Keratinocyte (primary cell): ENCODE data around the gene GPX8. TPM values are rescaled to one million over a fixed set of nuclear protein-coding genes. Genes with fewer than 3 reads are reported as not detected.

Source experiments
- DNase-seq: peaks from one replicate; pipeline ENCODE4 v3.0.0-alpha.2; 2011; ENCODE audit warnings: low read depth, missing footprints, low spot score
- FAIRE-seq: peaks from 2 replicates; lab custom pipeline; 2011; peaks lifted over from hg19 to GRCh38; lab: Jason Lieb, UNC
- H2AFZ ChIP-seq: 2 replicates; pipeline ENCODE4 v1.6.0; 2012; ENCODE audit warnings: low read length, control low read depth, inconsistent platforms; ENCODE audit not compliant: control insufficient read depth
- H3K27ac ChIP-seq: 2 replicates; pipeline ENCODE4 v1.5.1; 2011; ENCODE audit warnings: low read length; ENCODE audit not compliant: control insufficient read depth, insufficient read depth
- H3K27me3 ChIP-seq: 3 replicates; pipeline ENCODE4 v1.6.0; 2011; ENCODE audit warnings: low read length; ENCODE audit not compliant: control insufficient read depth, insufficient read depth; ENCODE audit errors: extremely low read depth
- H3K36me3 ChIP-seq, 2 experiments: 2 replicates in 1 of 2; 3 replicates in 1 of 2; pipeline ENCODE4 v1.5.1; 2011; ENCODE audit warnings: low read length in 2 of 2, mild to moderate bottlenecking in 1 of 2; ENCODE audit not compliant: control insufficient read depth in 2 of 2, insufficient read depth in 2 of 2; ENCODE audit errors: extremely low read depth in 1 of 2
- H3K4me1 ChIP-seq: 3 replicates; pipeline ENCODE4 v1.5.1; 2011; ENCODE audit warnings: low read length; ENCODE audit not compliant: control insufficient read depth, insufficient read depth; ENCODE audit errors: extremely low read depth
- H3K4me2 ChIP-seq: 3 replicates; pipeline ENCODE4 v1.6.0; 2011; ENCODE audit warnings: low read depth, low read length; ENCODE audit not compliant: control insufficient read depth, insufficient read depth; ENCODE audit errors: extremely low read depth
- H3K4me3 ChIP-seq, 3 experiments: fragments of 200-600 bp in 1 of 3; sonication (generic) in 1 of 3; 2 replicates in 2 of 3; 3 replicates in 1 of 3; pipeline ENCODE4 v1.5.1; 2011 to 2016; ENCODE audit warnings: low read length in 3 of 3, mild to moderate bottlenecking in 3 of 3, control low read depth in 2 of 3, inconsistent platforms in 1 of 3, low read depth in 1 of 3, mixed read lengths in 1 of 3, mixed run types in 1 of 3, moderate library complexity in 1 of 3; ENCODE audit not compliant: control insufficient read depth in 2 of 3, insufficient read depth in 2 of 3; ENCODE audit errors: extremely low read depth in 1 of 3
- H3K79me2 ChIP-seq: 2 replicates; pipeline ENCODE4 v1.6.0; 2012; ENCODE audit warnings: low read length; ENCODE audit not compliant: control insufficient read depth, insufficient read depth
- H3K9ac ChIP-seq: 3 replicates; pipeline ENCODE4 v1.6.0; 2011; ENCODE audit warnings: low read length; ENCODE audit not compliant: control insufficient read depth, insufficient read depth; ENCODE audit errors: extremely low read depth
- H3K9me1 ChIP-seq: 3 replicates; pipeline ENCODE4 v1.6.0; 2011; ENCODE audit warnings: low read length; ENCODE audit not compliant: control insufficient read depth, insufficient read depth; ENCODE audit errors: extremely low read depth
- H3K9me3 ChIP-seq: 2 replicates; pipeline ENCODE4 v1.5.1; 2012; ENCODE audit warnings: low read depth, low read length; ENCODE audit not compliant: control insufficient read depth
- H4K20me1 ChIP-seq: 3 replicates; pipeline ENCODE4 v1.6.0; 2011; ENCODE audit warnings: low read length; ENCODE audit not compliant: control insufficient read depth, insufficient read depth; ENCODE audit errors: extremely low read depth
- EZH2 ChIP-seq: IDR thresholded peaks from one replicate; pipeline ENCODE4 v1.6.1; 2012; ENCODE audit warnings: inconsistent platforms, mild to moderate bottlenecking, low read length, moderate library complexity
- dilution Hi-C: fragments of 300-500 bp; cut with MboI; formaldehyde crosslinking; loops from one replicate; pipeline ENCODE4 v1.7.0; 2020; ENCODE audit warnings: low sequenced_read_pairs; ENCODE audit not compliant: extremely low pct_ligation_motif_present
- polyA plus RNA-seq, 5 experiments: library from polyadenylated mRNA; depleted of rRNA in 3 of 5; stranded (reverse) in 3 of 5; stranded (forward) in 1 of 5; unstranded in 1 of 5; fragments of >200 nt; gene quantifications; 1 replicate in 1 of 5; 2 replicates in 3 of 5; 3 replicates in 1 of 5; pipeline versions ENCODE4 v1.2.1 to v1.2.3, GENCODE V29; 2011 to 2012; ENCODE audit warnings: missing spikeins in 2 of 5, low read depth in 1 of 5, low replicate concordance in 1 of 5
- TF ChIP-seq, protein P1 (sequence below), 3 experiments: IDR thresholded peaks in 1 of 3; conservative IDR thresholded peaks in 1 of 3; optimal IDR thresholded peaks in 1 of 3; 2 replicates in 2 of 3; 3 replicates in 1 of 3; pipeline versions ENCODE3 to v1.5.1; 2011; ENCODE audit warnings: low read length in 3 of 3, mild to moderate bottlenecking in 3 of 3, moderate library complexity in 2 of 3, control low read depth in 1 of 3, inconsistent platforms in 1 of 3; ENCODE audit not compliant: insufficient read depth in 2 of 3; ENCODE audit errors: extremely low read depth in 1 of 3

GPX8 gene
- polyA plus RNA-seq, 1 donor (not counting 4 experiments of a cell fraction or from before 2014, with no cell fraction given), result 40.1 TPM

- dilution Hi-C loops, result no loop called here
- Histone ChIP-seq H3K9ac (no peak overlapping the region), H4K20me1 (no peaks in the 10 kb centered on the region), H3K9me3 (no peaks in the 10 kb centered on the region), H3K27me3 (no peaks in the 10 kb centered on the region), H3K4me2 (no peak overlapping the region), H3K27ac (no peak overlapping the region), H3K36me3 (peaks cover 0 to 4% of the 10 kb centered on the region in 2 experiments), H3K9me1 (no peaks in the 10 kb centered on the region), H3K4me1 (peaks cover 5% of the 10 kb centered on the region), H2AFZ (no peak overlapping the region), H3K4me3 (no peak overlapping the region), H3K79me2 (peaks cover 8% of the 10 kb centered on the region)
- no peak for DNase-seq
- TF ChIP-seq, protein P1, sequence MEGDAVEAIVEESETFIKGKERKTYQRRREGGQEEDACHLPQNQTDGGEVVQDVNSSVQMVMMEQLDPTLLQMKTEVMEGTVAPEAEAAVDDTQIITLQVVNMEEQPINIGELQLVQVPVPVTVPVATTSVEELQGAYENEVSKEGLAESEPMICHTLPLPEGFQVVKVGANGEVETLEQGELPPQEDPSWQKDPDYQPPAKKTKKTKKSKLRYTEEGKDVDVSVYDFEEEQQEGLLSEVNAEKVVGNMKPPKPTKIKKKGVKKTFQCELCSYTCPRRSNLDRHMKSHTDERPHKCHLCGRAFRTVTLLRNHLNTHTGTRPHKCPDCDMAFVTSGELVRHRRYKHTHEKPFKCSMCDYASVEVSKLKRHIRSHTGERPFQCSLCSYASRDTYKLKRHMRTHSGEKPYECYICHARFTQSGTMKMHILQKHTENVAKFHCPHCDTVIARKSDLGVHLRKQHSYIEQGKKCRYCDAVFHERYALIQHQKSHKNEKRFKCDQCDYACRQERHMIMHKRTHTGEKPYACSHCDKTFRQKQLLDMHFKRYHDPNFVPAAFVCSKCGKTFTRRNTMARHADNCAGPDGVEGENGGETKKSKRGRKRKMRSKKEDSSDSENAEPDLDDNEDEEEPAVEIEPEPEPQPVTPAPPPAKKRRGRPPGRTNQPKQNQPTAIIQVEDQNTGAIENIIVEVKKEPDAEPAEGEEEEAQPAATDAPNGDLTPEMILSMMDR (optimal IDR thresholded peaks at IDR 0.05 in 1 of 3, IDR thresholded peaks at IDR 0.05 in 1 of 3, conservative IDR thresholded peaks at IDR 0.05 in 1 of 3; ENCODE audit: extremely low read depth in 1 of 3, insufficient read depth in 2 of 3, low read length in 3 of 3), result no peak
- TF ChIP-seq EZH2, result no peak
- FAIRE-seq, result no peak
Measured at GRCh38 chr5:55162666-55163065, 2.7 kb downstream of the GPX8 start.

- no peak overlapping the region for H2AFZ ChIP-seq
- H3K36me3 ChIP-seq, result no peaks in the 10 kb centered on the region
- peaks cover 20% of the 10 kb centered on the region for H3K27me3 ChIP-seq
- no peak overlapping the region for H3K9ac ChIP-seq
- H3K9me3 ChIP-seq, result no peaks in the 10 kb centered on the region
- no peak overlapping the region for H3K27ac ChIP-seq
- TF ChIP-seq, protein P1 (optimal IDR thresholded peaks at IDR 0.05 in 1 of 3, IDR thresholded peaks at IDR 0.05 in 1 of 3, conservative IDR thresholded peaks at IDR 0.05 in 1 of 3; ENCODE audit: extremely low read depth in 1 of 3, insufficient read depth in 2 of 3, low read length in 3 of 3), result no peak
- no peak for TF ChIP-seq EZH2
- DNase-seq, result no peak
- no peak for FAIRE-seq
- H3K79me2 ChIP-seq, result no peaks in the 10 kb centered on the region
- no peak overlapping the region for H3K4me3 ChIP-seq
- dilution Hi-C loops, result no loop called here
- H4K20me1 ChIP-seq, result no peaks in the 10 kb centered on the region
- H3K4me1 ChIP-seq, result peaks cover 24% of the 10 kb centered on the region
- no peak overlapping the region for H3K4me2 ChIP-seq
- no peaks in the 10 kb centered on the region for H3K9me1 ChIP-seq
Measured at GRCh38 chr5:55171471-55171870, 11.5 kb downstream of the GPX8 start.
